Ascending aorta (tissue), 2 donors: ENCODE measurements around the gene RUNX3. TPM values are rescaled to one million over a fixed set of nuclear protein-coding genes. Genes with fewer than 3 reads are reported as not detected.

ENCODE experiments used
- DNase-seq, 2 donors: peaks; one replicate each; pipeline ENCODE4 v3.0.0-alpha.2; 2019; ENCODE audit warnings: low spot score in 2 of 2
- H3K27ac ChIP-seq, 2 donors: fragments of 200-600 bp; sonication (generic); one replicate each; pipeline ENCODE4 v1.5.1; 2016 to 2017; ENCODE audit warnings: mild to moderate bottlenecking in 1 of 2
- H3K27me3 ChIP-seq: fragments of 200-600 bp; sonication (generic); one replicate; pipeline ENCODE4 v1.5.1; 2017
- H3K36me3 ChIP-seq, 2 donors: fragments of 200-600 bp; sonication (generic); one replicate each; pipeline ENCODE4 v1.5.1; 2016
- H3K4me1 ChIP-seq, 2 donors: fragments of 200-600 bp; sonication (generic); one replicate each; pipeline ENCODE4 v1.5.1; 2016 to 2017; ENCODE audit warnings: mild to moderate bottlenecking in 1 of 2
- H3K4me3 ChIP-seq, 2 donors: fragments of 200-600 bp; sonication (generic); one replicate each; pipeline ENCODE4 v1.5.1; 2016 to 2017; ENCODE audit warnings: mild to moderate bottlenecking in 1 of 2
- H3K9me3 ChIP-seq, 2 donors: fragments of 200-600 bp; sonication (generic); one replicate each; pipeline ENCODE4 v1.5.1; 2016
- intact Hi-C: fragments of 100-400 bp; cut with DNase I; formaldehyde crosslinking; loops from one replicate; pipeline ENCODE4 v1.15.1; 2023
- total RNA-seq: library from RNA; depleted of rRNA; stranded (reverse); fragments of >200 nt; gene quantifications from one replicate; pipeline ENCODE4 v1.1.0, GENCODE V29; 2016
- TF ChIP-seq, protein P1 (sequence below), 3 experiments: fragments of 200-600 bp in 2 of 3; fragments of 450-650 bp in 1 of 3; sonication (generic) in 2 of 3; IDR thresholded peaks; one replicate each; pipeline ENCODE4 v1.5.1; 2016 to 2019; ENCODE audit warnings: antibody characterized with exemption in 3 of 3, mild to moderate bottlenecking in 1 of 3, moderate library complexity in 1 of 3

The RUNX3 gene
- total RNA-seq, 1 donor from 2014 or later: 0.21 TPM

DNA sequence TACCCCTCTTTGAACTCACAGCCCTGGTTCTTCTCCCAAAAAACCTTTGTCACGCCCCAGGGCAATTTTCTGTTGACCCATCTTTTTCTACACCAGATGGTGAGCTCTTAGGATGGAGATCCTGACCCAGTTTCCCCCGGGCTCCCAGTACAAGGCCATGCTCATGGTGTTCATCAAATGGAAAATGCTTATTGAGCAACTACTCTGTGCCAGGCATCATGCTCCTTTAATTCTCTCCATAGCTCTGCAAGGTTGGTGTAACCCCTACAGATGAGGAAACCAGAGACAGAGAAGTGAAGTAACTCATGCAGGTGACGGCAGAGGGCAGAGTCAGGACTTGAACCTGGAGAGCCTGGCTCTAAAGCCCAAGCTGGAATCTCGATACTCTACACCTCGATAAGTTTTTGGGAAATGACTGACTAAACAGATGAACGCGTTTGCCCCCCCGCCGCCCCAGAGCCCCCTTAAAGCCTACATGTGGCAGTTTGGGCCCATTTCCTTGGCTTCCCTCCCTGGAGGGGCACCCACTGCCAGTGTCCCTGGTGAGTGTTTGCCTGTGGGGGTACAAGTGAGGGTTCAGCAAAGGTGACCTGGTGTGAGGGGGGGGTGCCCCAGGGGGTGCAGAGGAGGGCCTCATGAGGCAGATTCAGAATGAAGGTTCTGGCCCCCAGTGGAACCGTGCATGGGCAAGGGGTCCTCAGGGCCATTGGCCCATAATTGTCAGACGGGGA, 30.2 kb upstream of the RUNX3 start:
- H3K27me3 ChIP-seq: no peaks in the 10 kb centered on the region
- no peak for DNase-seq
- TF ChIP-seq, protein P1, sequence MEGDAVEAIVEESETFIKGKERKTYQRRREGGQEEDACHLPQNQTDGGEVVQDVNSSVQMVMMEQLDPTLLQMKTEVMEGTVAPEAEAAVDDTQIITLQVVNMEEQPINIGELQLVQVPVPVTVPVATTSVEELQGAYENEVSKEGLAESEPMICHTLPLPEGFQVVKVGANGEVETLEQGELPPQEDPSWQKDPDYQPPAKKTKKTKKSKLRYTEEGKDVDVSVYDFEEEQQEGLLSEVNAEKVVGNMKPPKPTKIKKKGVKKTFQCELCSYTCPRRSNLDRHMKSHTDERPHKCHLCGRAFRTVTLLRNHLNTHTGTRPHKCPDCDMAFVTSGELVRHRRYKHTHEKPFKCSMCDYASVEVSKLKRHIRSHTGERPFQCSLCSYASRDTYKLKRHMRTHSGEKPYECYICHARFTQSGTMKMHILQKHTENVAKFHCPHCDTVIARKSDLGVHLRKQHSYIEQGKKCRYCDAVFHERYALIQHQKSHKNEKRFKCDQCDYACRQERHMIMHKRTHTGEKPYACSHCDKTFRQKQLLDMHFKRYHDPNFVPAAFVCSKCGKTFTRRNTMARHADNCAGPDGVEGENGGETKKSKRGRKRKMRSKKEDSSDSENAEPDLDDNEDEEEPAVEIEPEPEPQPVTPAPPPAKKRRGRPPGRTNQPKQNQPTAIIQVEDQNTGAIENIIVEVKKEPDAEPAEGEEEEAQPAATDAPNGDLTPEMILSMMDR (IDR thresholded peaks at IDR 0.05): no peak
- no peak overlapping the region for H3K4me3 ChIP-seq
- H3K27ac ChIP-seq: no peak overlapping the region
- intact Hi-C loops: no loop called here
- H3K36me3 ChIP-seq: no peaks in the 10 kb centered on the region
- no peaks in the 10 kb centered on the region for H3K9me3 ChIP-seq
- no peaks in the 10 kb centered on the region for H3K4me1 ChIP-seq

GRCh38 chr1:24959623-24959975, 29.5 kb upstream of the RUNX3 start:
- intact Hi-C loops: no loop called here
- H3K4me3 ChIP-seq: no peak overlapping the region
- no peaks in the 10 kb centered on the region for H3K36me3 ChIP-seq
- no peak overlapping the region for H3K27ac ChIP-seq
- TF ChIP-seq, protein P1 (IDR thresholded peaks at IDR 0.05): no peak
- DNase-seq: no peak
- H3K9me3 ChIP-seq: no peaks in the 10 kb centered on the region
- H3K27me3 ChIP-seq: no peaks in the 10 kb centered on the region
- H3K4me1 ChIP-seq: no peaks in the 10 kb centered on the region

- no peaks in the 10 kb centered on the region for H3K4me1 ChIP-seq
- no peaks in the 10 kb centered on the region for H3K27me3 ChIP-seq
- intact Hi-C loops: no loop called here
- H3K4me3 ChIP-seq: no peak overlapping the region
- H3K27ac ChIP-seq: no peak overlapping the region
- no peak for DNase-seq
- H3K9me3 ChIP-seq: no peaks in the 10 kb centered on the region
- H3K36me3 ChIP-seq: no peaks in the 10 kb centered on the region
- TF ChIP-seq, protein P1 (IDR thresholded peaks at IDR 0.05): no peak
Measured at GRCh38 chr1:24958766-24959622, 28.9 kb upstream of the RUNX3 start.

DNA sequence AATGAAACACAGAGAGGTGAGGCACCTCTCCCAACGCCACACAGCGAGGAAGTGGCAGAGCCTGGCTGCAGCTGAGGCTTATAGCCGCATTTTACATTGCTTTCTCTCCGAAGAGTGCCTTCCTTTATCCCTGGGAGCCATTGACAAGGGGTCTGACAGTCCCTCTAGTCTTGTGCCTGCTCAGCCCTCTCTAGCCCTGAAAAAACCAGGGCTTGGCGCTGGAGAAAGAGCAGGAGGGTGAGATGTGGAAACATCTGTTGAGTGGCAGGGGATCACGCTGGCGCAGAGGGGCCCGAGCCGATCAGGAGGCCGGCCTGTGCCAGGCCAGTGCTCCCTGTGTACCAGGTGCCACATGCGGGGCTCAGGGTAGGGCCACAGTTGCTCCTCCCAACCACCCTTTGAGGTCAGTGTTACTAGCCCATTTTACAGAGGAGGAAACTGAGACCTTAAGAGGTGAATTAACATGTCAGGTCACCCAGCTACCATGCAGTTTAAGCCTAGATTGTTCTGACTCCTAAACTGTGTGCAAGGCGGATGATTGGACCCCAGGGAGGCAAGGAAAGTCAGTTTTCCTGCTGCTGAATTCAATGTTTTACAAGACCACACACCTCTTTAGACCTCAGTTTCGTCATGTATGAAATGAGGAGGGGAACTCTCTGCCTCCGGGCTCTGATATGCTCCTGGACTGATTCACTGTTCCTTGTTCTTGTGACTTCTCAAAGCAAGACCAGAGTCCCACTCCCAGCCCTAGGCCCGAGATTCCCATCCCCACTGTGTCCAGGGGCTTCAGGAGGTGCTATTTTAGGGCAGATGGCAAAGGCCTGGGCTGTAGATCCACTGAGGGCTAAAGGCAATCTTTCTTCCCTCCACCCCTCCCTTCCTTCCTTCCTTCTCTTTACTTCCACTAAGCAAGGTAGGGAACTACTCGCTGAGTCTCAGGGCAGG, 28.0 kb upstream of the RUNX3 start:
- H3K27me3 ChIP-seq: no peaks in the 10 kb centered on the region
- intact Hi-C loops: no loop called here
- no peaks in the 10 kb centered on the region for H3K4me1 ChIP-seq

More for the DNA sequence above, 28.0 kb upstream of the RUNX3 start:
- TF ChIP-seq, protein P1 (IDR thresholded peaks at IDR 0.05): no peak
- no peak overlapping the region for H3K4me3 ChIP-seq
- H3K27ac ChIP-seq: no peak overlapping the region
- H3K36me3 ChIP-seq: no peaks in the 10 kb centered on the region
- DNase-seq: no peak
- no peaks in the 10 kb centered on the region for H3K9me3 ChIP-seq
